HepG2 (cell line): ENCODE measurements around the gene MRPS5. TPM values are rescaled to one million over a fixed set of nuclear protein-coding genes. Genes with fewer than 3 reads are reported as not detected.

ENCODE experiments used
- EP300 ChIP-seq, 3 experiments: sonication (generic) in 1 of 3; formaldehyde crosslinking in 1 of 3; IDR thresholded peaks; 2 replicates each; pipeline versions ENCODE4 v1.5.1 to v1.6.1; 2011 to 2020; ENCODE audit warnings: low read depth in 2 of 3, low read length in 2 of 3, borderline replicate concordance in 1 of 3, improper control_type of control experiment in 1 of 3, mild to moderate bottlenecking in 1 of 3, missing genetic modification reagents in 1 of 3, moderate library complexity in 1 of 3
- NKX3-1 ChIP-seq: sonication (generic); formaldehyde crosslinking; IDR thresholded peaks from 2 replicates; pipeline ENCODE4 v1.5.0; 2020; ENCODE audit warnings: missing genetic modification reagents
- PHF21A ChIP-seq: sonication (generic); formaldehyde crosslinking; IDR thresholded peaks from 2 replicates; pipeline ENCODE4 v1.5.0; 2020; ENCODE audit warnings: mild to moderate bottlenecking, missing genetic modification reagents
- PITX1 ChIP-seq: sonication (generic); formaldehyde crosslinking; IDR thresholded peaks from 2 replicates; pipeline ENCODE4 v1.5.1; 2020; ENCODE audit warnings: mild to moderate bottlenecking, missing genetic modification reagents
- POGK ChIP-seq: sonication (generic); formaldehyde crosslinking; conservative IDR thresholded peaks from 2 replicates; pipeline ENCODE4 v1.8.0; 2022; ENCODE audit warnings: mild to moderate bottlenecking, moderate library complexity, missing genetic modification reagents
- SIX4 ChIP-seq: sonication (generic); formaldehyde crosslinking; IDR thresholded peaks from 2 replicates; pipeline ENCODE4 v1.4.0; 2020; ENCODE audit warnings: missing genetic modification reagents
- SKIL ChIP-seq: sonication (generic); formaldehyde crosslinking; IDR thresholded peaks from 2 replicates; pipeline ENCODE4 v1.8.0; 2022; ENCODE audit warnings: missing genetic modification reagents, mild to moderate bottlenecking, moderate library complexity, borderline replicate concordance
- STAT6 ChIP-seq: sonication (generic); formaldehyde crosslinking; IDR thresholded peaks from 2 replicates; pipeline ENCODE4 v1.4.0; 2020; ENCODE audit warnings: missing genetic modification reagents, mild to moderate bottlenecking, borderline replicate concordance
- ZKSCAN1 ChIP-seq: fragments of 150-350 bp; IDR thresholded peaks from 2 replicates; pipeline ENCODE4 v1.6.1; 2014; ENCODE audit warnings: low read length
- ZNF430 ChIP-seq: sonication (generic); formaldehyde crosslinking; IDR thresholded peaks from 2 replicates; pipeline ENCODE4 v1.9.0; 2021; ENCODE audit warnings: mild to moderate bottlenecking, missing genetic modification reagents
- ZNF503 ChIP-seq: sonication (generic); formaldehyde crosslinking; IDR thresholded peaks from 2 replicates; pipeline ENCODE4 v1.4.0; 2020; ENCODE audit warnings: missing genetic modification reagents
- ZNF543 ChIP-seq: sonication (generic); formaldehyde crosslinking; IDR thresholded peaks from 2 replicates; pipeline ENCODE4 v1.4.0; 2020; ENCODE audit warnings: mild to moderate bottlenecking, missing genetic modification reagents
- ZNF558 ChIP-seq: sonication (generic); formaldehyde crosslinking; IDR thresholded peaks from 2 replicates; pipeline ENCODE4 v1.9.0; 2022; ENCODE audit warnings: mild to moderate bottlenecking, missing genetic modification reagents, borderline replicate concordance
- ZNF777 ChIP-seq: sonication (generic); formaldehyde crosslinking; IDR thresholded peaks from 2 replicates; pipeline ENCODE4 v1.4.0; 2020; ENCODE audit warnings: missing genetic modification reagents
- polyA plus RNA-seq, 8 experiments: library from polyadenylated mRNA; depleted of rRNA in 3 of 8; stranded (reverse) in 7 of 8; unstranded in 1 of 8; fragments of >200 nt; fragmentation: Illumina TruSeq in 4 of 8; extraction: Trizol in 4 of 8; gene quantifications; 2 replicates each; pipeline versions ENCODE4 v1.2.1 to v1.2.3, GENCODE V29; 2011 to 2016; ENCODE audit warnings: low read depth in 4 of 8, missing spikeins in 1 of 8, mixed read lengths in 1 of 8; ENCODE audit not compliant: insufficient read depth in 1 of 8
- total RNA-seq, 5 experiments: library from RNA; depleted of rRNA; stranded (reverse); fragments of >200 nt; fragmentation: Illumina TruSeq; extraction: Trizol; gene quantifications; 2 replicates each; pipeline ENCODE4 v1.2.3, GENCODE V29; 2016; ENCODE audit warnings: low read depth in 1 of 5
- TF ChIP-seq, protein P1 (sequence below): fragments of 450-650 bp; IDR thresholded peaks from 2 replicates; pipeline ENCODE4 v1.6.1; 2017; ENCODE audit warnings: mild to moderate bottlenecking
- TF ChIP-seq, protein P2 (sequence below): fragments of 450-650 bp; IDR thresholded peaks from 2 replicates; pipeline ENCODE4 v1.6.1; 2017

MRPS5 gene
- total and polyA plus RNA-seq, 2 of the 13 experiments (the other 11 are each of a cell fraction or from before 2014, with no cell fraction given): 98.8 to 134 TPM

DNA sequence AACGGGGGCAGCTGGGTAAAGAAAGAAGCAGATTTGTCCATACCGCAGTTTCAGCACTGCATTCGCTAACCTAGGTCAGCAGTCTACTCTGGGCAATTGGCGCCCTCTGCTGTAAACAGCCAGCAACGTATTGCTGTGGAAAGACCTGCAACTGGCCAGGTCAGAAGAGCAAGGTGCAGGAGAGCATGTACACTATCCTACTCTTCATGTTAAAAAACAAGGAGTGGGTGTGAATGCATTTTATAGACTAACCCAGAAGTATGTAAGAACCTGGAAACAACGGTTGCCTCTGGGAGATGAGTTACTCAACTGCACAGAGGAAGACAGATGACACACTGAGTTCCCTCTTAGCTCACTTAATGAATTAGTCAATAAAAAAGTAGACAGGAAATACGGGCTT is 6.2 kb downstream of the MRPS5 start (continued):
- TF ChIP-seq STAT6 (CRISPR knock-in tag) (no peak), ZNF503 (no peak), PHF21A (CRISPR knock-in tag) (no peak), EP300 (IDR thresholded peaks at IDR 0.05; ENCODE audit: low read depth in 2 of 2, low read length in 2 of 2) (no peak), EP300 (CRISPR knock-in tag; IDR thresholded peaks at IDR 0.05; ENCODE audit: borderline replicate concordance) (no peak), NKX3-1 (CRISPR knock-in tag) (no peak), SIX4 (CRISPR knock-in tag) (no peak), ZNF430 (CRISPR knock-in tag) (no peak), SKIL (no peak), ZNF777 (no peak), ZNF558 (CRISPR knock-in tag) (no peak), PITX1 (CRISPR knock-in tag) (no peak), ZKSCAN1 (no peak), ZNF543 (no peak), POGK (no peak)
- TF ChIP-seq, protein P1, sequence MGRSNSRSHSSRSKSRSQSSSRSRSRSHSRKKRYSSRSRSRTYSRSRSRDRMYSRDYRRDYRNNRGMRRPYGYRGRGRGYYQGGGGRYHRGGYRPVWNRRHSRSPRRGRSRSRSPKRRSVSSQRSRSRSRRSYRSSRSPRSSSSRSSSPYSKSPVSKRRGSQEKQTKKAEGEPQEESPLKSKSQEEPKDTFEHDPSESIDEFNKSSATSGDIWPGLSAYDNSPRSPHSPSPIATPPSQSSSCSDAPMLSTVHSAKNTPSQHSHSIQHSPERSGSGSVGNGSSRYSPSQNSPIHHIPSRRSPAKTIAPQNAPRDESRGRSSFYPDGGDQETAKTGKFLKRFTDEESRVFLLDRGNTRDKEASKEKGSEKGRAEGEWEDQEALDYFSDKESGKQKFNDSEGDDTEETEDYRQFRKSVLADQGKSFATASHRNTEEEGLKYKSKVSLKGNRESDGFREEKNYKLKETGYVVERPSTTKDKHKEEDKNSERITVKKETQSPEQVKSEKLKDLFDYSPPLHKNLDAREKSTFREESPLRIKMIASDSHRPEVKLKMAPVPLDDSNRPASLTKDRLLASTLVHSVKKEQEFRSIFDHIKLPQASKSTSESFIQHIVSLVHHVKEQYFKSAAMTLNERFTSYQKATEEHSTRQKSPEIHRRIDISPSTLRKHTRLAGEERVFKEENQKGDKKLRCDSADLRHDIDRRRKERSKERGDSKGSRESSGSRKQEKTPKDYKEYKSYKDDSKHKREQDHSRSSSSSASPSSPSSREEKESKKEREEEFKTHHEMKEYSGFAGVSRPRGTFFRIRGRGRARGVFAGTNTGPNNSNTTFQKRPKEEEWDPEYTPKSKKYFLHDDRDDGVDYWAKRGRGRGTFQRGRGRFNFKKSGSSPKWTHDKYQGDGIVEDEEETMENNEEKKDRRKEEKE: no peak
- TF ChIP-seq, protein P2, sequence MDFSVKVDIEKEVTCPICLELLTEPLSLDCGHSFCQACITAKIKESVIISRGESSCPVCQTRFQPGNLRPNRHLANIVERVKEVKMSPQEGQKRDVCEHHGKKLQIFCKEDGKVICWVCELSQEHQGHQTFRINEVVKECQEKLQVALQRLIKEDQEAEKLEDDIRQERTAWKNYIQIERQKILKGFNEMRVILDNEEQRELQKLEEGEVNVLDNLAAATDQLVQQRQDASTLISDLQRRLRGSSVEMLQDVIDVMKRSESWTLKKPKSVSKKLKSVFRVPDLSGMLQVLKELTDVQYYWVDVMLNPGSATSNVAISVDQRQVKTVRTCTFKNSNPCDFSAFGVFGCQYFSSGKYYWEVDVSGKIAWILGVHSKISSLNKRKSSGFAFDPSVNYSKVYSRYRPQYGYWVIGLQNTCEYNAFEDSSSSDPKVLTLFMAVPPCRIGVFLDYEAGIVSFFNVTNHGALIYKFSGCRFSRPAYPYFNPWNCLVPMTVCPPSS: no peak
